ENCODE data around the gene MCF2L. TPM values are rescaled to one million over a fixed set of nuclear protein-coding genes. Genes with fewer than 3 reads are reported as not detected.
A peak's percentile ranks its signal among the peaks of the same experiment; 100 is the strongest.
"Not testable (repeated sequence)": the region's sequence is repeated elsewhere in the genome, so short reads cannot be mapped to it uniquely, and the experiment has no call there.

Gene MCF2L, protein sequence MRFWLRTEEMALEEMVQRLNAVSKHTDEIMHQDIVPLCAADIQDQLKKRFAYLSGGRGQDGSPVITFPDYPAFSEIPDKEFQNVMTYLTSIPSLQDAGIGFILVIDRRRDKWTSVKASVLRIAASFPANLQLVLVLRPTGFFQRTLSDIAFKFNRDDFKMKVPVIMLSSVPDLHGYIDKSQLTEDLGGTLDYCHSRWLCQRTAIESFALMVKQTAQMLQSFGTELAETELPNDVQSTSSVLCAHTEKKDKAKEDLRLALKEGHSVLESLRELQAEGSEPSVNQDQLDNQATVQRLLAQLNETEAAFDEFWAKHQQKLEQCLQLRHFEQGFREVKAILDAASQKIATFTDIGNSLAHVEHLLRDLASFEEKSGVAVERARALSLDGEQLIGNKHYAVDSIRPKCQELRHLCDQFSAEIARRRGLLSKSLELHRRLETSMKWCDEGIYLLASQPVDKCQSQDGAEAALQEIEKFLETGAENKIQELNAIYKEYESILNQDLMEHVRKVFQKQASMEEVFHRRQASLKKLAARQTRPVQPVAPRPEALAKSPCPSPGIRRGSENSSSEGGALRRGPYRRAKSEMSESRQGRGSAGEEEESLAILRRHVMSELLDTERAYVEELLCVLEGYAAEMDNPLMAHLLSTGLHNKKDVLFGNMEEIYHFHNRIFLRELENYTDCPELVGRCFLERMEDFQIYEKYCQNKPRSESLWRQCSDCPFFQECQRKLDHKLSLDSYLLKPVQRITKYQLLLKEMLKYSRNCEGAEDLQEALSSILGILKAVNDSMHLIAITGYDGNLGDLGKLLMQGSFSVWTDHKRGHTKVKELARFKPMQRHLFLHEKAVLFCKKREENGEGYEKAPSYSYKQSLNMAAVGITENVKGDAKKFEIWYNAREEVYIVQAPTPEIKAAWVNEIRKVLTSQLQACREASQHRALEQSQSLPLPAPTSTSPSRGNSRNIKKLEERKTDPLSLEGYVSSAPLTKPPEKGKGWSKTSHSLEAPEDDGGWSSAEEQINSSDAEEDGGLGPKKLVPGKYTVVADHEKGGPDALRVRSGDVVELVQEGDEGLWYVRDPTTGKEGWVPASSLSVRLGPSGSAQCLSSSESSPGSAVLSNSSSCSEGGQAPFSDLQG
- 146 TPM for total RNA-seq

DNA sequence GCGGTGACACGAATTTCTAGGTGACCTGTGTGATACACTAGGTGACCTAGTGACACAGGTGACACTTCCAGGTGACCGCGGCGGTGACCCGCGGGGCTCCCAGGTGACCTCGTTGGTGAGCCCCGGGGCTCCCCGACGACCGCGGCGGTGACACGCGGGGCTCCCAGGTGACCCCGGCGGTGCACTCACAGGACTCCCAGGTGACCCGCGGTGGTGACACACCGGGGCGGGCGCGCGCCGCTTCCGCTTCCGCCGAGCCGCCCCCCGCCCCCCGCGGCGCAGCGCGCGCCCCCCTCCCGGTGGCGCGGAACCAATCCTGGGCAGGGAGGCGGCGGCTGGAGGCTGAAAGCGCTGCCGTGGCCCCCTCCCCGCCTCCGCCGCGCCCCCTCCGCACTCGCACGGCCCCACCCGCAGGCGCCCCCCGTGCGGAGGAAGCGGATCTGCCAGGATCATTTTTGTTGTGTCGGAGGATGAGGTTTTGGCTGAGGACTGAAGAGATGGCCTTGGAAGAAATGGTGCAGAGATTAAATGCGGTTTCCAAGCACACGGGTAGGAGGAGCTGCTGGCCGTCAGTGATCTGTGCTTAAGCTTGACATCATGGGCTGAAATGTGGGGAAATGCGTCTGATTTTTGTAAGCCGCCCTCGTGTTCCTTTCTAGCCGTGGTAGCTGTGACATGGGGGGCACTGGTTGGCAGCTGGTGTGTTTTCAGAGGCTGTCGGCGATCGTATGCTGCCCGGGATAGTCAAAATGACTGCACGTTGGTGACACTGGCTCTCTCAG, at the start of gene MCF2L:
Gene MCF2L, plus strand, starts transcription at position 305 of the 782 bp plus-strand sequence. Its CDS starts 166 bp downstream, at position 471.
- DNase-seq, result no peak

- DNase-seq, result no peak
These were observed 45.1 kb upstream of the MCF2L start for GRCh38 chr13:112923962-112924361.

DNA sequence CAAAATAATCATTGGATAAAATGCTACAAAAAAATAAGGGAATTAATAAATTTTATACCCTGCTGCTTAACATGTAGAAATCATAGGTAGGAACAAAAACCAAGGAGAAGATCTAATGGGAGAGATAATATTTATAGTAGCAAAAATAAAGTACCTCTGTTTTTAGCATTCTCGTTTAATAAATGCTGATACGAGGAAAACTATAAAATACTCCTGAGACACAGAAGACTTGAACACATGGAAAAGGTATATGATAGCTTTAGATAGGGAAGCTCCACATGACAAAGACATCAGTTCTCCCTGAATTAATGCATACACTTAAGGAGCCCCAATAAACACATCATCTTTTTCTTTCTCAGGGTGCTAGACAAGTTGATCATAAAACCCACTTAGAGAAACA, 44.6 kb upstream of the MCF2L start:
- no peak for DNase-seq

DNA sequence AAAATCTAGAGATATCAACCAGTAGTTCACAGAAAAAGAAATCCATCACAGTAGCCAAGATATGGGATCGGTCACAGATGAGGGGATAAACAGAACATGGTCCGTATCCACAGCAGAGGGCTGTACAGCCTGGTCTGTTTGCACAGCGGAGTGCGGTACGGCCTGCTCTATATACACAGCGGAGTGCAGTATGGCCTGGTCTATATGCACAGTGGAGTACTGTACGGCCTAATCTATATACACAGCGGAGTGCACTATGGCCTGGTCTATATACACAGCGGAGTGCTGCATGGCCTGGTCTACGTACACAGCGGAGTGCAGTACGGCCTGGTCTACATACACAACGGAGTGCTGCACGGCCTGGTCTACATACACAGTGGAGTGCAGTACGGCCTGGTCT, 43.0 kb upstream of the MCF2L start:
- no peak for DNase-seq

DNA sequence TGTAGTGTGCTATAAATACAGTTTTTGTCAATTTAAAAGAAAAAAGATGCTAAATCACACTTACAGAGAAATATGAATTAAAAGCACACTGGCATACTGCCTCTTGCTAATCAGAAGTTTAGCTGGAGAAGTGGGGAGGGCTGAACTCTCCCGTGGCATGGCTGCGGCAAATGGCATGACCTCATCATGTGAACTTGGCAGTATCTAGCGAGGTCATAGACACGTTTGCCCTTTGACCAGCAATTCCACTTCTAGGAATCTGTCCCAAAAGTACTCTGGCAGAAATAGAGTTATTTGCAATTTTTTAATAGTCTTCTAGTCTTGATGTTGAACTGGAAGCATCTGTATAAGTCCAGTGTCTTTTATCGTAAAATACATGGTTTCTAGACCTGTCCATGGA, 42.0 kb upstream of the MCF2L start:
- DNase-seq, result no peak

GRCh38 chr13:112928020-112928971, 40.7 kb upstream of the MCF2L start:
- DNase-seq, result no peak

DNA sequence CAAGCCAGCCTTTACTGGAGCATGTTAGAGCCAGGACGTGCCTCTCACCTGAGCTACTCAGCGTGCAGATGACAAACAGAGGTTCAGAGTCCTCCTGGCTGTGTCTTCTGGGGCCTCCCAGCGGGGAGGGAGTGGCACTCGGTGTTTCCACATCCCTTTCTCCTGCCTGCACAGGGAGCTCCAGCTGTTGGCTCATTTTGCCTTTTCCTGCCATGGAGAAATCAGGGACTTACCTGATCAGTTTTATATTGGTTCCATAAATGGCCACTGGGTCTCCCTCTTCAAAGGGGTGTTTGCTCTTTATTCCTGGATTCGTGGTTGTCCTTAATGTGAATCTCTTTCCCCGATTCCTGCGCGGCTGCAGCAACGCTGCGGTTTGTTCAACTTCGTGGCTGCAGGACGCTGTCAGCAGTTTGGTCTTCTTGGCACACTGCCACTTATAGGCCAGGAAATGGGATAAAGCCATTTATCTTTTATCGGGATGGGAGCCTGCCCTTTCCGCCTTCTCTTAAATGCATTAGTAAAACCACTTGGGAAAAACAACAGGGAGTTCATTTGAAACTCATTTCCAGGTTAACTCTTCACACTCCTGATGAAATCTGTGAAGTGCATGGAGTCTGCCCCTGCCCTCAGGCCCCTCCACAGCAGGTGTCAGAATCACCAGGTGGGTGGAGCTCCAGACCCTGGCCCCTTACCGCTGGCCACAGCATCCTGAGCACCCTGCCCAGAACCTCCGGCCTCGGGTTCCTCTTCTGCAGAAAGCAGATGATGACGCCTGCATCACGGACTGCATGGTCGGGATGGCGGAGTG, 39.8 kb upstream of the MCF2L start:
- no peak for DNase-seq

DNA sequence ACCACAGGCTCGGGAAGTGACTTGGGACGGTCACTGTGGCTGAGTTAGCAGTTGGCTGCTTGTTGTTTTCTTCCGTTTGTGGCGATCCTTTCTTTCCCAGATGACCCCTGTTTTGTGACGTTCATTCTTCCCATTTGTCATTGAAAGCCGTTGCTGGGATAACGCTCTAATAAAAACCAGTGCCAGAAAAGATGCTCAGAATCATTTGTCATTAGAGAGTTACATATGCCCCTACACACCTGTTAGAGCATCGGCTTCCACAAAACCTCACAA, 39.3 kb upstream of the MCF2L start:
- DNase-seq, result no peak

GRCh38 chr13:112930192-112930591, 38.8 kb upstream of the MCF2L start:
- DNase-seq, result no peak

GRCh38 chr13:112931028-112931934, 37.7 kb upstream of the MCF2L start:
- DNase-seq, result peak; percentile 32

- DNase-seq, result no peak
These were observed 36.0 kb upstream of the MCF2L start for GRCh38 chr13:112932971-112933370.

GRCh38 chr13:112933649-112934048, 35.4 kb upstream of the MCF2L start:
- DNase-seq, result no peak

DNA sequence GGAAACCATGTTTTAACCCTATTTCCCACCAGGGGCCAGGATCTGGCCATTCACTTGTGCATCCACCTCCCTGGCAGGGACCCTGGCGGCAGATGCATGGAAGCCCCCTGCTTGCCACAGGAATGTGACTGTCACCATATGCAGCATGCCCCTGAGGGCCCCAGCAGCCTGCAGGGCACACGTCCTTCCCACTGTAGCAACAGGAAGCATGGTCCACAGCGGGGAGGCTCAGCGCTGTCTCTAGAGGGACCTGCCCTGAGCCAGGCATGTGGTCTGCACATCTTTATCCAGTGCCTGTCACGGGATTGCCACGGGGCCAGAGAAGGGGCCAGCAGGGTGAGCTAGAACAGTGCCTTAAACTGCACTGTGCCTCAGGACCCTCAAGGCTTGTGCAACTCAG, 34.9 kb upstream of the MCF2L start:
- DNase-seq, result no peak

DNA sequence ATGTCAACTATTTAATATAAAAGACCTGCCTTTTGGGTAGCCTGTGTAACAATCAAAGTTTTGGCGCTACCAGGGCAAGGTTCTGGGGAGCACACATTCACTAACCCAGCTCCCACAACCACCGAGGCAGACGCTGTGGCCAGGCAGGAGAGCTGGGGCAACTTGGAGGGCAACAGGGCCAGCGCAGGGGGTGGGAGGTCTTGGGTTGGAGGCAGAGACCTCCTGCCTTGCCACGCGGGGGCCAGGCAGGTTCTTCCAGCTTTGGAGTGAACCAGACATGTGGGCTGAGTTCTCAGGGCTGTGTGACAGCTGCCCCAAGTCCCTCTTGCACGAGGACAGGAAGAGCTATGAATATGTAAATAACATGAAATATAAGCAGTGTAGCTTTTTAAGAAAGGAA, 30.3 kb upstream of the MCF2L start:
- no peak for DNase-seq

GRCh38 chr13:112940236-112940635, 28.8 kb upstream of the MCF2L start:
- DNase-seq, result peak; percentile 54

GRCh38 chr13:112941349-112941748, 27.7 kb upstream of the MCF2L start:
- no peak for DNase-seq

- DNase-seq, result not testable (repeated sequence)
These were observed 27.2 kb upstream of the MCF2L start for GRCh38 chr13:112941765-112942164.

GRCh38 chr13:112942689-112943308, 26.2 kb upstream of the MCF2L start:
- DNase-seq, result peak; percentile 90

Data from occipital lobe (tissue), 2 donors.